ENCODE measurements around the gene MGA.
"Not testable (repeated sequence)": the region's sequence is repeated elsewhere in the genome, so short reads cannot be mapped to it uniquely, and the experiment has no call there.

The MGA gene

DNA sequence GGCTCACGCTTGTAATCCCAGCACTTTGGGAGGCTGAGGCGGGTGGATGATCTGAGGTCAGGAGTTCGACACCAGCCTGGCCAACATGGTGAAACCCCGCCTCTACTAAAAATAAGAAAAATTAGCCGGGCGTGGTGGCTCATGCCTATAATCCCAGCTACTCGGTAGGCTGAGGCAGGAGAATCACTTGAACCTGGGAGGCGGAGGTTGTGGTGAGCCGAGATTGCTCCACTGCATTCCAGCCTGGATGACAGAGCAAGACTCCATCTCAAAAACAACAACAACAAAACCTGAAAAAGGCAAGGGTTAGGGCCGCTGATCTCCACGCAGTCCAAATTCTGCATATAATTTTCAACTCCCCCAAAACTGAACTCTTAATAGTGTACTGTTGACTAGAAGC is 67.9 kb downstream of the MGA start:
- DNase-seq: not testable (repeated sequence)

DNA sequence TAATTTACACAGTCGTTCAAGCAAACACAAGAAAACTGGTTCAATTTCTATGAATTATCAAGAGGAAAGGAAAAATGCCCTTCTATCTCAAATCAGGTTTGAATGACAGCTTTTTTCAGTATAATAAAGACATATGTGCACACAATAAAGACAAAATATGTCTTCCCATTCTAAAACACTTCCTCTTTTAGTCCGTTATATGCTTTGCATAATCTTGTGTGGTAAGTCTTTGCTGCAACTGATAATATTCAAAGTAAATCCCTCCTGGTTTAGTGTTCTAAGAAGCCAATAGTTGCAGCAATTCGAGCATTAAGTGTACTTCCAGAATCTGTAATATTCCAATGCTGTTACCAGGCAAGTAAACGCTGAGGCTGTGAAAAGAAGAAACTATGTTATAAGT is 70.3 kb downstream of the MGA start:
- DNase-seq: no peak

DNA sequence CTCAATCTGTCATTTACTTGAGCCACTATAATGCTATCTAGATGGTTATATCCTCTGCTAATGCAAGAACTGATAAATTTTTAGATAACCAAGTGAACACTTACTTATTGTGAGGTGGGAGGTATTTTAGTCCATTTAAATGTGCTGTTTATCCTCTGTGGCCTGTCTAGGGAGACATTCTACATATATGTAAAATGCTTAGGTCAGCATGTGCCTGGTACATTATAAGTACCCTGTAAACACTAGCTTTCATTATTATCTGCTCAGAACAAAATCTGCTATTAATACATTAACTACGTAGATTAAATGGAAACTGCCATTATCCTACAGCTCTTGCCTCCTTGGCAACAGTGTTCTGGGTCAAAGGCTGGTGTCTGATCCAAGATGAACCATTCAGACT is 72.3 kb downstream of the MGA start:
- no peak for DNase-seq

GRCh38 chr15:41734079-41734478 is 73.9 kb downstream of the MGA start:
- DNase-seq: no peak

DNA sequence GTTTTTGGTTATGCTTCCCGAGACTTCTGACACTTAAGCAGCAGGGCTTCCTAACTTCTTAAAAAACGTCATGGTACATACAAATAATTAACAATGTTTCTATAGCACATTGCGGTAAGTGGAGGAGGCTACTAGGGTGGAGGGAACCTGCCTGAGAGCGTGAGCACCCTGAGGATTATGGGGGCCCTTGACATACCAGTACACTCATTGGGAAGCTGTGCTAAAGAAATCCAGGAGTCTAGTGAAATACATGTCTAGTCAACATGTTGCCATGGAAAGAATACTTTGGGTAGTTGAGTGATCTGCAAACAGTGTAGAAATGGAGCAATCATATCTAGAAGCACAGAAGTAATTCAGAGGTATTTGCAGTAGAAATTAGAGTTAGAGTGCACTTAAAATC is 74.8 kb downstream of the MGA start:
- DNase-seq: no peak

DNA sequence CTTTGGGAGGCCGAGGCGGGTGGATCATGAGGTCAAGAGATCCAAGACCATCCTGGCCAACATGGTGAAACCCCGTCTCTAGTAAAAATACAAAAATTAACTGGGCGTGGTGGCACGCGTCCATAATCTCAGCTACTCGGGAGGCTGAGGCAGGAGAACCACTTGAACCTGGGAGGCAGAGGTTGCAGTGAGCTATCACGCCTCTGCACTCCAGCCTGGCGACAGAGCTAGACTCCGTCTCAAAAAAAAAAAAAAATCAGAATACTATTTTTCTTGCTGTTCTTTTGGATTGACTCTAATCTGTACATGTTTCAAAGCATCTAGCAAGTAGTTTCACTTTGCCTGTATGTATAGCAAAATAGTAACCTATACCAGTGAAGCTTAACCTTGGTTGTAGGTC is 75.3 kb downstream of the MGA start:
- DNase-seq: not testable (repeated sequence)

DNA sequence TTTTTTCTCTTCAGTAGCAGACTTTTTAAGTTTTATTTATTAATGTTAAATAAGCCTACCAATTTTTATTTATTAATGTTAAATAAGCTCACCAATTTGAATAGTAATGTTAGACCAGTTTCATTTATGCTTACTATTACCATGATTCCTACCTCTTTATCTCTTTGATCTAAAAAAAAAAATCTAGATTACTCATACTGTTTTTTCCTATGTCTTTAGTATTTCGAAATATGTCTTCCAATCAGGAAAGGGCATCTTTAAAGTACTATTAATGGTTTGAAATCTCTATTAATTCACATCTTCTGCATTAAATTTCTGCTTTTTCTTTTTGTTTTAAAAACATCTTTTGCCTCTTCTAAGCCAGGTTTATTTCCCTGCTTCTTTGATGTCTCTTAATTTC is 86.6 kb downstream of the MGA start:
- no peak for DNase-seq

DNA sequence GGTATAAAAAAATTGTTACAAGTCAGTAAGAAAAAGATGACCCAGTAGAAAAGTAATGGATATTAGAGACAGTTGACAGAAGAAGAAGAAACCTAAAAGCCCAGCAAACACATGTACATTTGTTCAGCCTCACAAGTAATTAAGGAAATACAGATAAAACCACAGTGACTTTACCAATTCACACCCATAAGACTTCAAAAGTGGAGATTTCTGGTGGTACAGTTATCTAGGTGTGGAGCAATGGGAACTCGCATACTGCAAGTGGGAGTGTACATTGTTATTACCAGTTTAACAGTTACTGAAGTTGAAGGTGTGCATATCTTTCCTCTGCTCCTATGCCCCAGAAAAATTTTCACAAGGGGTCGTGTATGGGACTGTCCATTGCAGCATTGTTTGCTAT is 96.0 kb downstream of the MGA start:
- DNase-seq: no peak

DNA sequence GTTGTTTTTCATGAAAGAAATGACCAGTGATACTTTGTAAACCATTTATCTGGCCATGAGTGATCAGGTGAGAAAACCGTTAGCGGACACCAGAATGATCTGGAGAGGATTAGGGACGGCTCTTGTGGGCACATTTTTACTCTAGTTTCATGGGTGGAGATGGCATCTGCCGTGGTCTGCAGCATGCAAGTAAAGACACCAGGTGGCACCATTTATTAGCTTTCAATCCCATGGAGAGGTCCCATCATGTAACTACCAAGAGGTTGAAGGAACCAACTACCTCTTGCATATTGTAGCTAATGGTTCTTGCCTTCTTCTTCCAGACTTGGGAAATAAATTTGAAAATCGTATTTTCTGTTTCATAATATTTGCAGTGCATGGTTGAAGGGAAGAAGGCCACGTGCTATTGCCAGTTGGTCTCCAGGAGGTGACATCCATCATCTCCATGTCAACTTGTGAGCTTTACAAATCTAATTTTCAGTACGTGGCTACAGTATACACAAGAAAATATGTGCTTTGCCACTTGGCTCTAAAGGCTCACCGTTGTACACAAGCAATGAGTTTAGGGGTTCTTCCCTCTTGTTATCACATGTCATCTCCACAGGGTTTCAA is 112.6 kb downstream of the MGA start:
- no peak for DNase-seq

DNA sequence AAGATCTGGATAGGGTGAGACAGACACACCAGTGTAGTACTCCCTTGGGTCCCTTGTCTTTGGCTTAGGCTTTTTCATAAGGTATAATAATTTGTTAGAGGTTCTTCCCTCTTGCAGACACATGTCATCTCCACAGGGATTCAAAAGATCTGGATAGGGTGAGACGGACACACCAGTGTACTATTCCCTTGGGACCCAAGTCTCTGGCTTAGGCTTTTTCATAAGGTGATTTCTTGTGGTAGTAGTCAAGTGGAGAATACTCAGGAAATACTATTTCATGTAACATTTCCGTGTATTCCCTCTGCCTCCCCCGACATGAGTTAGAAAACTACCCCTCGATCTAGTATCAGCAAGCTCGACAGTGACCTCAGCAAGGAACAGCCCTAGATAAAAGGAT is 113.1 kb downstream of the MGA start:
- no peak for DNase-seq

- no peak for DNase-seq
These were observed 113.5 kb downstream of the MGA start for GRCh38 chr15:41773729-41774061.

DNA sequence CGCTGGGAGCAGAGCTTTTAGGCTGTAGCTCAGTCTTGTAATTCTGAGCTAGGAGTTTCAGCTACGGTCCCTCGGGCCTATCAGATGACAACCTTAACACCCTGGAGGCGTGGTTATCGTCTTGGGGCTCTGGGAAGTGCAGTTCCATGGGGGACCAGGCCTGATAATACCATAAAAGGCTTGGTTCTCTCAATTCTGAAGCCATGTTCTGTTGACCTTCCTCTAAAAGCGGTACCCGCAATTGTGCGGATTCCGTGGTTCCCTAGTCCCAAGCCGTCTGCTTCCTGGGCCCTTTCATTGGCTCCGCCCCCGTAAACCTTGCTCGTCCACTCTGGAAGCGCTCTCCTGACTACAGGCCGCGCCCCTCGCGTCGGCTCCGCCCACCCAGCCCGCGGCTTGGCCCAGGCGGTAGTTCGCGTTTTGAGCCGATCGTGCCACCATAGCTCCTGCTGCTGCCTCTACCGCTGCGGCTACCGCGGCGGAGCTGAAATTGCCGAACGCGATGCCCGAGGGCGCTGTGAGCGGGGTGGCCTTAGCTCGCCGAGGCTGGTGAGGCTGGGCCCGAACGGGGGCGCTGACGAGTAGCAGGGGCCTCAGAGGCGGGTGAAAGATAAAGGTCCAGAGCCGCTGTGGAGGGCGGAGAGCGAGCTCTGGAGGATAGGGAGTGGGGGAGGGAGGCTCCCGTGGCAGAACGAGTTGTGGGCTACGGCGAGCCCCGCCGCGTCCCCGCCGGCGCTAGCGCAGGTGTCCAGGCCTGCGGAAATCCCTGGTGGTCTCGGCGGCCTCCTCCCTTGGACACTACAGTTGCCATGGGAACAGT is 114.1 kb downstream of the MGA start, which contains the start of gene MAPKBP1:
Gene MAPKBP1 (plus strand): TSS at position 423 of the 820 bp plus-strand sequence. CDS start 792 bp downstream, outside the sequence.
- DNase-seq: peak; percentile 96

- DNase-seq: peak; percentile 66
These were observed 114.7 kb downstream of the MGA start for GRCh38 chr15:41774882-41775417.

- no peak for DNase-seq
These were observed 115.4 kb downstream of the MGA start for GRCh38 chr15:41775651-41776050.

GRCh38 chr15:41777421-41777973 is 117.3 kb downstream of the MGA start:
- DNase-seq: no peak

DNA sequence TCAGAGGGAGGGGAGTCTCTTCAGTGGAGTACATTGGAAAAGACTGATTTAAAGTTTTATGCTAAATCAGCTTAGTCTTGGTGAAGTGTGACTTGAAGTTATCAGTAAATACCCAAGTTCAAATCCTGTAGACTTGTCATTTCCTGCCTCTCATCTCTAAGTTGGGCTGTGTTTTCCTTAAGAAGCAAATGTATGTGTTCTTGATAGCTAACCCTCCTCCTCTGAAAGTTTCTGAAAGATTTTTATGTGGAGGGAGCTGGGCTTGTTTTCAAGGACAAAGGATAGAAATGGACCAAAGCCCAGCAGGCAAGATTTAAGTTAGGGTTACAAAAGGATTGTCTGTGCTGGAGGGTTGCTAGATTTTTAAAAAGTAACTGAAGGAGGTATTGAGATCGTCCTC is 118.3 kb downstream of the MGA start:
- no peak for DNase-seq

- DNase-seq: no peak
These were observed 119.5 kb downstream of the MGA start for GRCh38 chr15:41779662-41780157.

- DNase-seq: no peak
These were observed 120.1 kb downstream of the MGA start for GRCh38 chr15:41780266-41780665.

- no peak for DNase-seq
These were observed 120.5 kb downstream of the MGA start for GRCh38 chr15:41780727-41781126.

- no peak for DNase-seq
These were observed 122.4 kb downstream of the MGA start for GRCh38 chr15:41782371-41783282.

DNA sequence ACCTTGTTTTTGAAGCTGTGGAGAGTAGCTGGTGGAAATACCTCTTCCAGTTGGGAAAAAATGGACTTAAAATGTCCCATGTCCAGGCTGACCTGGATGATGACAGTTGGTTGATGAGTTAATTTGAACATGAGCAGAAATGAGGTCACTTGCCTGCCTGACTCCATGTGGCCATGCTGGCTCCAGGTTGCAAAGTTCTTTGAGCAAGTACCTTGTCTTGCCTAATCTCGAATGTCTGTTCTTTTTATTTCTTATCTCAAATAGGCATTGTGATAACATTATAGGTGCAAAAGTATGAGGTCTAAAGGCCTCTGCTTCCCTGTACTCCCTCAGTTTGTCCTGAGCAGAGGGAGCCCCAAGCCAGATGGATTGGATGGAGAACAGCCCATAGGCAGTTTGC is 123.1 kb downstream of the MGA start:
- no peak for DNase-seq

GRCh38 chr15:41788262-41788661 is 128.1 kb downstream of the MGA start:
- no peak for DNase-seq

DNA sequence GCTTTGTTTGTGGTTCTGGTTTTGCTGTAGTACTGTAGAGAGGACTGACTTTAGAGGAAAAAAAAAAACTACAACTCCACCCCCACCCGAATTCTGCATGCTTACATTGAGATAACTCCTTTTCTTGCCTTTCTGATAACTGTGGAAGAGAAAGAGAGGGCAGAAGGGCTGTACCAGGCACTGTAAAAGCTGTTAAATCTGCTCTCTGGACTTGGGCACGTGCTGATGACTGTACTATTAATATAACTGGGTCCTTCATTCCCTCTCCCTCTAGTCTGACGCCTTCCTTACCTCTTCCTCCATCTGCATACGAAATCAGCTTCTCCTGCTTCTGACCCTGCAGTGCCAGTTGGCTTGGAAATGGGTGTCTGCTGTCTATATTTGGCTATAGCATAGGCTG is 129.0 kb downstream of the MGA start:
- DNase-seq: no peak
